Fibroblast of pulmonary artery (primary cell): Measurements from ENCODE around the gene ADAMTS9.

ENCODE experiments used
- DNase-seq: peaks from one replicate; pipeline ENCODE4 v3.0.0-alpha.2; 2010; ENCODE audit warnings: low read depth
- H3K4me3 ChIP-seq: replicated peaks from 2 replicates; pipeline ENCODE4 v1.5.1; 2011; ENCODE audit warnings: low read depth, mild to moderate bottlenecking, control low read depth, low read length, moderate library complexity
- CTCF ChIP-seq: IDR thresholded peaks from 2 replicates; pipeline ENCODE4 v1.5.1; 2011; ENCODE audit warnings: mild to moderate bottlenecking, control low read depth, low read length, inconsistent platforms; ENCODE audit errors: missing control alignments

Gene ADAMTS9

GRCh38 chr3:64655160-64655559 is 32.6 kb downstream of the ADAMTS9 start:
- DNase-seq = no peak
- H3K4me3 ChIP-seq = no peak overlapping the region
- no peak for TF ChIP-seq CTCF

GRCh38 chr3:64654013-64654412 is 33.8 kb downstream of the ADAMTS9 start:
- H3K4me3 ChIP-seq = no peak overlapping the region
- no peak for TF ChIP-seq CTCF
- DNase-seq = no peak

- DNase-seq = no peak
- no peak overlapping the region for H3K4me3 ChIP-seq
- TF ChIP-seq CTCF = no peak
Observed at GRCh38 chr3:64653101-64653500, 34.7 kb downstream of the ADAMTS9 start.

GRCh38 chr3:64651741-64652241 is 36.0 kb downstream of the ADAMTS9 start:
- peak; percentile 22 for DNase-seq
- no peak for TF ChIP-seq CTCF
- no peak overlapping the region for H3K4me3 ChIP-seq

- no peak for DNase-seq
- H3K4me3 ChIP-seq = no peak overlapping the region
- no peak for TF ChIP-seq CTCF
Observed at GRCh38 chr3:64651303-64651702, 36.5 kb downstream of the ADAMTS9 start.

- peak; percentile 38 for DNase-seq
- no peak for TF ChIP-seq CTCF
- no peak overlapping the region for H3K4me3 ChIP-seq
Observed at GRCh38 chr3:64650715-64651114, 37.1 kb downstream of the ADAMTS9 start.

GRCh38 chr3:64650096-64650622 is 37.6 kb downstream of the ADAMTS9 start:
- TF ChIP-seq CTCF = no peak
- DNase-seq = no peak
- H3K4me3 ChIP-seq = no peak overlapping the region
